ENCODE results near the gene QARS1. TPM values are rescaled to one million over a fixed set of nuclear protein-coding genes. Genes with fewer than 3 reads are reported as not detected.

QARS1 gene
- total RNA-seq (252 and 282 TPM in 2 replicates), polyA plus RNA-seq (426 and 469 TPM in 2 replicates), polyA minus RNA-seq (348 and 391 TPM in 2 replicates)
- 210 TPM for total RNA-seq (2013)

DNA sequence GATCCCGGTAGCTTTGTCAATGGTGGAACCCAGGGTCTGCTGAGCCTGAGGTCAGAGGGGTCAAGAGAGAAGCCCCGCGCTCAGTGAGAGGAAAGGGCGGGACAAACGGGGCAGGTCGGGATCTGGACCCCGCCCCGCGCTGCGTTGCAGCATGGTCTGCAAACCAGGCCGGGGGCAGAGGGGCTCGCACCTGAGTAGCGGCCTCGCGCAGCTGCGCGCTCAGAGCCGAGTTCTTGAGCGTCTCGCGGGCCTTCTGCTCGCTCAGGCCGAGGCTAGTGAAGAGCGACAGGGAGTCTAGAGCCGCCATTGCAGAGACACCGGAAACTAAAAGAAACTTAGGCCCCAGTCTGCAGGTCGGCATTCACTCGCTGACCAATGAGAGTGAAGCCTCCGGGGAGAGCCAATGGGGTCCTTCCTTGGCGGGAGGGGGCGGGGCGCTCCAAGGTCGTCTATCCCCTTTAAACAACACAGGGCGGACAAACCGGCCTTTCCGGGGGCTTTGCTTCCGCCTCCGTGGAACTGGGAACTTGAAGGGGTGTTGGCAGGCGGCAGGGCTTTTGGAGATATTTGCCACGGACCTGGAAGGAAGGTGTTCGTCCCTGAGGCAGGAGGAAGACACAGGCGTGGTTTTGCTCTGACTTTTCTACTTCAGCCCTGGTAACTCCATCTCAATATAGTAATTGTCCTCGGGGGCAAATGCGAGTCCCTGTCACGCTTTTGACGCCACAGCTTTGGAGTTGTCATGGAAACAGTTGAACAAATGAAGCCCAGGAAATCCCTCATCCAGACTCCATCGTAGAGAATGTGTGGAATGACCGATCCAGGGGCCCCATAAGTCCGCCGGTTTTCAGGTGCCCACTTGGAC is at the start of gene QARS1:
Gene QARS1, minus strand, starts transcription at position 331 of the 865 bp plus-strand sequence. Its CDS starts 24 bp downstream, at position 307.
- ATAC-seq (ENCODE audit: low read depth): peak; percentile 99
- POLR2A ChIA-PET: interaction anchor here (1.8 to 2.4 kb wide), 3 partner anchors 11 to 16 kb away, joined by 7 to 28 read pairs (median 9); partner anchors contain the start of genes QRICH1 and USP19

More for the DNA sequence above, at the start of gene QARS1:
- peak within 1 kb of the TSS; percentile 88 for H3K4me2 ChIP-seq (replicated peaks; ENCODE audit: low read depth, low read length, poor library complexity, severe bottlenecking)
- CTCF ChIA-PET: interaction anchor here (1.7 to 2.2 kb wide), 3 partner anchors 10 to 116 kb away, joined by 6 to 10 read pairs (median 7); no protein-coding TSS in a partner anchor
- H3K27me3 ChIP-seq (replicated peaks in 1 of 4; ENCODE audit: control extremely low read depth in 1 of 4, control insufficient read depth in 3 of 4, insufficient read depth in 4 of 4, low read length in 3 of 4): no peaks in the 10 kb centered on the region
- no peaks in the 10 kb centered on the region for H3K9me3 Mint-ChIP-seq (ENCODE audit: insufficient read depth)
- H3K4me1 ChIP-seq (ENCODE audit: control insufficient read depth in 2 of 2, insufficient read depth in 2 of 2, low read length in 2 of 2): peaks cover 11 to 18% of the 10 kb centered on the region in 2 donors
- peaks cover 27% of the 10 kb centered on the region for H3K4me1 Mint-ChIP-seq
- WGBS (ENCODE audit: insufficient coverage): 5% methylated on average over 39 of the region's 50 CpGs
- peaks cover 24% of the 10 kb centered on the region for H3K79me2 ChIP-seq (ENCODE audit: control insufficient read depth, insufficient read depth, low read length)
- no peaks in the 10 kb centered on the region for H3K9me3 ChIP-seq (ENCODE audit: control extremely low read depth in 1 of 3, control insufficient read depth in 2 of 3, insufficient read depth in 1 of 3, low read length in 2 of 3)
- TF ChIP-seq, protein P1, sequence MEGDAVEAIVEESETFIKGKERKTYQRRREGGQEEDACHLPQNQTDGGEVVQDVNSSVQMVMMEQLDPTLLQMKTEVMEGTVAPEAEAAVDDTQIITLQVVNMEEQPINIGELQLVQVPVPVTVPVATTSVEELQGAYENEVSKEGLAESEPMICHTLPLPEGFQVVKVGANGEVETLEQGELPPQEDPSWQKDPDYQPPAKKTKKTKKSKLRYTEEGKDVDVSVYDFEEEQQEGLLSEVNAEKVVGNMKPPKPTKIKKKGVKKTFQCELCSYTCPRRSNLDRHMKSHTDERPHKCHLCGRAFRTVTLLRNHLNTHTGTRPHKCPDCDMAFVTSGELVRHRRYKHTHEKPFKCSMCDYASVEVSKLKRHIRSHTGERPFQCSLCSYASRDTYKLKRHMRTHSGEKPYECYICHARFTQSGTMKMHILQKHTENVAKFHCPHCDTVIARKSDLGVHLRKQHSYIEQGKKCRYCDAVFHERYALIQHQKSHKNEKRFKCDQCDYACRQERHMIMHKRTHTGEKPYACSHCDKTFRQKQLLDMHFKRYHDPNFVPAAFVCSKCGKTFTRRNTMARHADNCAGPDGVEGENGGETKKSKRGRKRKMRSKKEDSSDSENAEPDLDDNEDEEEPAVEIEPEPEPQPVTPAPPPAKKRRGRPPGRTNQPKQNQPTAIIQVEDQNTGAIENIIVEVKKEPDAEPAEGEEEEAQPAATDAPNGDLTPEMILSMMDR (IDR thresholded peaks at IDR 0.05): no peak
- no peak for TF ChIP-seq EZH2 (IDR thresholded peaks at IDR 0.05; ENCODE audit: borderline replicate concordance, insufficient read depth, low read depth, low read length, poor library complexity, severe bottlenecking)
- no peaks in the 10 kb centered on the region for H3K27me3 Mint-ChIP-seq
- peak within 1 kb of the TSS; percentile 61 to 81 for H3K27ac ChIP-seq (ENCODE audit: low read length in 2 of 2)
- peak within 1 kb of the TSS; percentile 72 to 98 (median 93) for H3K4me3 ChIP-seq (ENCODE audit: control extremely low read depth in 1 of 5, extremely low read depth in 1 of 5, insufficient read depth in 1 of 5, low read depth in 2 of 5, low read length in 4 of 5)
- peak within 1 kb of the TSS; percentile 94 for H3K27ac Mint-ChIP-seq
- peak within 1 kb of the TSS; percentile 95 for H3K4me3 Mint-ChIP-seq
- H4K20me1 ChIP-seq (ENCODE audit: control insufficient read depth, insufficient read depth, low read length, poor library complexity, severe bottlenecking): no peaks in the 10 kb centered on the region
- peak within 1 kb of the TSS; percentile 98 for H2AFZ ChIP-seq (ENCODE audit: insufficient read depth, low read depth, low read length, poor library complexity, severe bottlenecking)
- H3K9ac ChIP-seq (ENCODE audit: low read length): peak within 1 kb of the TSS; percentile 90
- H3K36me3 ChIP-seq (replicated peaks in 1 of 2; ENCODE audit: control extremely low read depth in 1 of 2, control insufficient read depth in 1 of 2, extremely low read depth in 1 of 2, insufficient read depth in 2 of 2, low read length in 1 of 2): peaks cover 4 to 43% of the 10 kb centered on the region in 2 experiments
- DNase-seq: peak; percentile 90
- intact Hi-C loops (cut with micrococcal nuclease): loop anchor here (1.0 kb wide), 3 partner anchors 10 to 62 kb away; partner anchors contain the start of genes CCDC71, QRICH1 and USP19

All from B cell (primary cell).